ENCODE measurements around the gene FGD3.
A peak's percentile ranks its signal among the peaks of the same experiment; 100 is the strongest.

FGD3 gene

DNA sequence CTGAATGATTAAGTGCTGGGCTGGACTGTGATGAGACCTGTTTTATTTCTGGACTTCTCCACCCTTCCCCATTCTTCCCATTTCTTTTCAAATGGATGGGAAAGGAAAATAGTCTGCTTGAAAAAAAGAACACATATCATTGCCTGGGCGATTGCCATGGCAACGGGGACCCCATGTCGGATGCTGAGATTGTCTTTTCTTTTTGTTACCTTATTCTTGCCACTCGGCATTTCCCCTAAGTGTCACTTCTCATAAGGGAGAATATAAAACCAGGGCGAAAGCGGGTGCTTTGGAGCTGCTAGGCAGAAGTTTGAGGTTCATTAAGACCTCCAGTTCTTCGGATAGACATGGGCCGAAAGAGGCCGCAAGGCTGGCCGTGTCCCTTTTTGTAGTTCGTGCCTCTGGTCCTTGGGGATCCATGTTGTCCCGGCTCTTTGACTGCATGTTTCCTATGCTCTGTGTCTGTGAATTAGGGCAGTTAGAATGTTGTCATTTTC, 763 bp downstream of the FGD3 start:
- CTCF ChIA-PET = no interaction called here
- peaks cover 3% of the 10 kb centered on the region for H3K36me3 Mint-ChIP-seq
- peaks cover 5% of the 10 kb centered on the region for H3K9me3 Mint-ChIP-seq
- peak overlapping the region; percentile 65 for H3K27ac Mint-ChIP-seq
- H3K27me3 Mint-ChIP-seq = peaks cover 31% of the 10 kb centered on the region
- H3K4me1 Mint-ChIP-seq = peaks cover 57% of the 10 kb centered on the region
- H3K4me3 Mint-ChIP-seq = peak overlapping the region; percentile 82
- no peak for DNase-seq

DNA sequence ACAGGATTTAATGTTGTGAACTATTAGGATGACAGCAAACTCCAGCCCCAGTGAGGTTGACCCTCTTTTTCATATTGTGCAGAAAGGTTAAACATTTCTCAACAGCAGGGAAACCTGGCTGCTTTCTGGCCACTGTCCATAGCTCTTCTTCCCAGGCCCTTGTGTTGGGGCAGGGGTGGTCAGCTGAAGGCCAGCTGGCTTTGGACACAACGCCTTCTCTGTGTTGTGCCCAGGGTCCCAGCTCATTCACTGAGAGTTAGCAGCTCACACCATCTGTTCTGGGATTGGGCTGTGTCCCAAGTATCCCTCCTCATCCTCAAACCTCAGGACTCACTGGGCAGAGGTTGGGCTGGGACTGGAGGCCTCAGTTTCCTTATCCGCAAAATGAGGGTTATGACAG, 1.3 kb downstream of the FGD3 start:
- peaks cover 3% of the 10 kb centered on the region for H3K36me3 Mint-ChIP-seq
- peaks cover 63% of the 10 kb centered on the region for H3K4me1 Mint-ChIP-seq
- H3K27me3 Mint-ChIP-seq = peaks cover 29% of the 10 kb centered on the region
- CTCF ChIA-PET = no interaction called here
- DNase-seq = no peak
- H3K27ac Mint-ChIP-seq = peak overlapping the region; percentile 65
- peaks cover 5% of the 10 kb centered on the region for H3K9me3 Mint-ChIP-seq
- peak overlapping the region; percentile 82 for H3K4me3 Mint-ChIP-seq

DNA sequence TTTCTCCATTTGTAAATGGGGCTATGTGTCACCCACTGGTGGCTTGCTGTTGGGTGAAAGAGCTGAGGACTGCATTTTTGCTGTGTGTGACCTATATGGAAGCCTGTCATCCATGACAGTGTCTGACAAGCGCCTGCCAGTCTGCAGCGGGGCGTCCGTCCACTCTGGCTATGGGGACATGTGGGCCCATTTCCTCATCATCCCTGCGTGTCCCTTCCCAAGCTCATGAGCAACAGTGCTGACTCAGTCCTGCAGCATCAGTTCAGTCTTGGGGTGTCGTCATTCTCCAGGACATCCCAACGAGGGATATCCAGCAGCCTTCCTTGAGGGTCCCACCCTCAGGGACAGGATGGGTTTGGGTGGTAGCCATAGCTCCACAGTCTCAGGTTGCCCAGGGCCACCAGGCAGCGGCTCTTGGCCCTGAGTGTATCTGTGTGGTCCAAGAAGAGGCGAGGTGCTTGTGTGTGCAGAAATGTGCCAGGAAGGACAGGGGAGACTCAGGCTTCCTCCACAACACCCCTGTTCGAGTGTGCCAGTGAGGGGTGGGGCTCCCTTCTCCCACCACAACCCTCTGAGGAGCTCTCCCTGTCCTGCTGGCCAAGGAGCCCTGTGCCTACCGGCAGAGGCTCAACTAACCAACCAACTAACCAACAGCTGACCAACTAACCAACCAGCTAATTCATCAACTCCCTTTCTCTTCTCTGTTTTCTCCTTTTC, 2.1 kb downstream of the FGD3 start:
- Mint-ChIP-seq H3K36me3 (peaks cover 3% of the 10 kb centered on the region), H3K9me3 (peaks cover 5% of the 10 kb centered on the region), H3K27me3 (peaks cover 29% of the 10 kb centered on the region), H3K4me1 (peaks cover 70% of the 10 kb centered on the region), H3K27ac (no peak overlapping the region), H3K4me3 (no peak overlapping the region)
- DNase-seq = no peak
- CTCF ChIA-PET = no interaction called here

DNA sequence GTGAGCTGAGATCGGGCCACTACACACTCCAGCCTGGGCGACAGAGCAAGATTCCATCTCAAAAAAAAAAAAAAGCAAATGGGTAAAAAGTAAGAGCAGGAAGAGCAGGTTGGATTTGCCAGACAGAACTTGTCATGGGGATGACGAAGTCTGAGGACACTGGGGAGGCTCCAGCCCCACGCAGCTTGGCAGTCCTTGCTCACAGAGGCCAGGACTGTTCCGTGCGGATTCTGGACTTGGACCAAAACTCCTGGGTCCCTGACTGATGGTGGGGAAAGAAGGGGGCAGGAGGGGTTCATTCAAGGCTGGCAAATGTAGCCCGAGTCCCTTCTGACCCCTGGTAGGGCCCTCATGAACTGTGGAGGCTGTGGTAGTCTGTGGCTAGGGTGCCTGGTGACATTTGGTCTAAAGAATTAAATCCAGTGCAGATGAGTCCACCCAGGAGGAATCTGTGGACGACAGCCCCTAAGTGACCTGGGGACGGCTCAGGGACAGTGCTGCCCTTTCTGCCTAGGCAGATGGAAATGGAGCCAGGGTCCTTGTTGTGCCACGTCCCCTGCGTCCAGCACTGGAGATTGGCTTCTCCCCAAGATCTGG, 3.1 kb downstream of the FGD3 start:
- DNase-seq = no peak
- CTCF ChIA-PET = no interaction called here
- Mint-ChIP-seq H3K27me3 (peaks cover 26% of the 10 kb centered on the region), H3K9me3 (peaks cover 3% of the 10 kb centered on the region), H3K4me1 (peaks cover 76% of the 10 kb centered on the region), H3K36me3 (peaks cover 3% of the 10 kb centered on the region), H3K4me3 (no peak overlapping the region), H3K27ac (no peak overlapping the region)

DNA sequence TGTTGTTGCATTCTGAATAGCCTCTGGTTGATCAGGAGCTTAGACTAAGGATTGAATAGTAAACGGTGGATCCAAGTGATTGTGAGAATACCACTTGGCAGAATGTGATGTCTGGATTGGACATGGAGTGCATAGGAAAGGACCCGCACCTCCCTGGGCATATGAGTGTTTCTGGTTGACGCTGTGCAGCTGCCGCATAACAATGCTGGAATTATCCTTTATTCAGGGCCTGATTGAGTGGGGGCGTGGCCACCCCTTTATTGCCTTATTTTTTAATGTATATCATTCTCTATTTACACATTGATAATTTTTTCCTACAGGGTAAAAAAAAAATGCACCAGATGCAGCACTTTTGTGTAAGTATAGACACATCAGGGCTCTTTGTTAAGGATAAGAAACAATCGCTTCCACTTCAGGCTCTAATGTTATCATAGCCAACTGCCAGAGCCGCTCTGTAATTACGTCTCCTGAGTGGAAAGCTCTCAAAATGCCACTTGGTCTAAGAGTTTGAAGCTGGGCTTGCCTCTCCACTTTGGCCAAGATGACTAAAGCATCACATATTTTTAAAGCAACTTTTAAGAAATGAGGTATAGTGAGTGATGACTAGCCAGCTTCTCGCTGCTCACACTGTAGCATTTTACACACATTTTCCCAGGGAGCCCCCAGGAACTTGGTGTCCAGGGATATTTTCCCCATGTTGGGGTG, 5.7 kb downstream of the FGD3 start:
- H3K27ac Mint-ChIP-seq = peak overlapping the region; percentile 89
- CTCF ChIA-PET = interaction anchor here (1.4 to 2.3 kb wide), 4 partner anchors 13 to 349 kb away, joined by 3 to 8 read pairs (median 7); no protein-coding TSS in a partner anchor

DNA sequence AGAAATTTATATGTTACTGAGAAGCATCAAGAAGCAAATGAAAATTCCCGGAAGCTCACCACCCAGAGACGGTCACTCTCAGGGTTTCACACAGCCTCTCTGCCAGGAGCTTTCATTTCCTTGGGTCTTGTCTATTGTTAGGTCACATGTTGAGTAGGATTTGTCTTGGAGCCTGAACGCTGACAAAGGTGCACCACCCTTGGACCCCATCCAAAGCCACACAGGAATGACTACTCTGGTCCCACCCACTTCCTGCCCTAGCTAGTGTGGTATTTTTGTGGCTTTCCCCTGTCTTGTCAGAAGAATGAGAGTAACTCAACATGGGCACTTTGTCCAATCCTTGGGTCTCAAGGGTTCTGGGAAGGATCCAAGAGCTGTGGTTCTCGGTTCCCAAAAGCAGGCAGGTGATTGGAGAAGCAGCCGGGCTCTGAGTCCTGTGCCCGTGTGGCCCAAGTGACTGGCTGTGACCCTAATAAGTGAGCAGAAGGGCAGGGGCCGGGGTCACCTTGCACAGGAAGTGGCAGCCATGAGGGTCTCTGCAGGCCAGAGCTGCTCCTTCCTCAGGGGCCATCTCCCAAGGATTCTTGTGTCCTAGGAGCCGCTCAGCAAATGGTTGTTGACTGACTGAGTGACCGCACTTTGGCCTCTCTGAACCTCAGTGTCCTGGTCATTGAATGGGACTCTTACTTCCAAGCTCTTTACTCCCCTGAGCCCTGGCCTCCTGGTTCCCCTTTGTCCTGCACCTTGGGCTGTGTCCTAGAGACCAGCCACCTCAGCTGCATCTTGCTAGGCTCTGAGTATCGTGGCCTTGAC, 6.9 kb downstream of the FGD3 start:
- Mint-ChIP-seq H3K27ac (peak overlapping the region; percentile 89), H3K4me3 (peak overlapping the region; percentile 54), H3K27me3 (peaks cover 16% of the 10 kb centered on the region), H3K4me1 (peaks cover 83% of the 10 kb centered on the region), H3K9me3 (no peaks in the 10 kb centered on the region), H3K36me3 (no peaks in the 10 kb centered on the region)
- DNase-seq = peak; percentile 82
- CTCF ChIA-PET = interaction anchor here (0.5 to 2.3 kb wide), 9 partner anchors 10 to 1614 kb away, joined by 3 to 8 read pairs (median 3); no protein-coding TSS in a partner anchor

More for the DNA sequence above, 5.7 kb downstream of the FGD3 start:
- peak overlapping the region; percentile 54 for H3K4me3 Mint-ChIP-seq
- no peaks in the 10 kb centered on the region for H3K9me3 Mint-ChIP-seq
- H3K27me3 Mint-ChIP-seq = peaks cover 21% of the 10 kb centered on the region
- no peaks in the 10 kb centered on the region for H3K36me3 Mint-ChIP-seq
- H3K4me1 Mint-ChIP-seq = peaks cover 84% of the 10 kb centered on the region
- no peak for DNase-seq

DNA sequence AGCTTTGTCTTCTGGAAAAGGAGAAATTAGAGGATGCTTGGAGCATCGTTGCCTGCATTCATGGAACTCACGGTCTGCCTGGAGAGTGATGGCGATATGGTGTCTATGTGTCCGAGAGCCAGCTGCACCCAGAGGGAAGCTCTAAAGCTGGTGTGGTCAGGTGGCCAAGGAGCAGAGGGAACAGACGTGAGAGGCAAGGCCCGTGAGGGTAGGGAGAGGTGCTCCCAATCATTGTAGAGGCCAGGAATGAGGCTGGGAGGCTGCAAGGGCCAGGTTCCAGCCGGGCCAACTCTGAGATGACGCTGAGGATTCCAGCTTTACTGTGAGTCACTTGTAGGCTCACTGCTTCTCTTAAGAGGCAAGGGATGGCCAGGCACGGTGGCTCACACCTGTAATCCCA, 7.6 kb downstream of the FGD3 start:
- DNase-seq = no peak
- CTCF ChIA-PET = interaction anchor here (0.6 to 2.7 kb wide), 11 partner anchors 9 to 348 kb away, joined by 3 to 10 read pairs (median 4); no protein-coding TSS in a partner anchor
- Mint-ChIP-seq H3K36me3 (peaks cover 2% of the 10 kb centered on the region), H3K27me3 (peaks cover 10% of the 10 kb centered on the region), H3K4me1 (peaks cover 80% of the 10 kb centered on the region), H3K9me3 (no peaks in the 10 kb centered on the region), H3K27ac (peak overlapping the region; percentile 89), H3K4me3 (peak overlapping the region; percentile 28)

DNA sequence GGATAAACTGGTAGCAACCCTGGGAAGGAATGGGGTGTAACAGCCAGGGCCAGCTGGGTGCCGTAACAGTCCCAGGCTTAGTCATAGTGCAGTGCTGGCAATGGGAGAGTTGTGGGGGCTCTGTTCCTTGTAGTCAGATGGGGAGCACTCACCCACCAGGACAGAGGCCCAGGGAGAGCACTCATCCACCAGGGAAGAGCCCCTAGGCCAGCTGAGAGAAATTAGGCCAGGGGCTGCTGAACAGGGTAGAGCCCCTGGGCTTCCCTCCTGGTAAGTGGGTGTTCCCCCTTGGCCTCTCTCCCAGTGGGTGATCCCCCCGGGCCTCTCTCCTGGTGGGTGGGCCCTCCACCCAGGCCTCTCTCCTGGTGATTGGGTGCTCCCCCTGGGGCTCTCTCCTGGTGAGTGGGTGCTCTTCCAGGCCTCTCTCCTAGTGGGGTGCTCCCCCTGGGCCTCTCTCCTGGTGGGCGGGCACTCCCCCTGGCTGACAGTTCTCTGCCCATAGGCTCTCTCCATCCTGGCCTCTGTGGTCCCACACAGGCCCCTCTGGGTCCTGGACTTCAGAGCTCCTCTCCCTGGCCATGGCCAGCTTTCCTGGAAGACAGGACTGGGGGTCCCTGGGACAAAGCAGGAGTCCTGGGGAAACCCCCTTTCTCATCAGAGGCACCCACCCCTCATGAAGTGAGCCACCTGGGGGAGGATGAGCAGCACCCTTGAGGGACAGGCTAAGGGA, 13.4 kb downstream of the FGD3 start:
- Mint-ChIP-seq H3K9me3 (peaks cover 13% of the 10 kb centered on the region), H3K27me3 (no peaks in the 10 kb centered on the region), H3K4me1 (peaks cover 62% of the 10 kb centered on the region), H3K27ac (peak overlapping the region; percentile 90), H3K36me3 (peaks cover 35% of the 10 kb centered on the region), H3K4me3 (no peak overlapping the region)
- CTCF ChIA-PET = interaction anchor here (0.8 kb wide), 1 partner anchor 43 kb away, joined by 3 read pairs; no protein-coding TSS in a partner anchor
- no peak for DNase-seq

DNA sequence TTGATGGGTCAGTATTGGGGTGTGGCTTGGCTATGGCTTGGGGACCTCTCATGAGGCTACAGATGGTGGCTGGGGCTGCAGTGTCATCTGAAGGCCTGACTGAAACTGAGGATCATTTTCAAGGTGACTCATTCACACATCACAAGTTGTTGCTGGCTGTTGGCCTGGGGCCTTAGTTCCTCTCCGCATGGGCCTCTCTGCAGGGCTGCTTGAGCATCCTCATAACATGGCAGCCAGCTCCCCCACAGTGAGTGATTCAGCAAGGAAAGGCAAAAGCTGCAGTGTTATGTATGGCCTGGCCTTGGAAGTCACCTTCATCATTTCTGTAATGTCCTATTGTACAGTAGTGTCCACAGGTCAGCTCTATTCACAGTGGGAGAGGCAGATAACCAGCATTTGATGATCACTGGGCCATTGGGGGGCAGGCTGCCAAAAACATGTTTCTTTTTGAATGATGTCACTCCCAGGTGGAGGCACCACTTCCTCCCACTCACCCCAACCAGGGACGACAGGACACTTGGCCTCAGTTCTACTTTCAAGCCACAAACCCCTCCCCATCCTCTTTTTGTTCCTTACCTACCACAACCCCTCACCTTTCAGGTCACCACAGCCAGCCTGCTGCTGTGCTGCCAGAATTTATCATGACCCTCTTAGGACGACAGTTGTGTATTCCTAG, 14.4 kb downstream of the FGD3 start:
- Mint-ChIP-seq H3K4me1 (peaks cover 52% of the 10 kb centered on the region), H3K27me3 (no peaks in the 10 kb centered on the region), H3K4me3 (peak overlapping the region; percentile 86), H3K36me3 (peaks cover 44% of the 10 kb centered on the region), H3K27ac (peak overlapping the region; percentile 90), H3K9me3 (peaks cover 13% of the 10 kb centered on the region)
- peak; percentile 56 for DNase-seq
- CTCF ChIA-PET = interaction anchor here (0.7 kb wide), 1 partner anchor 21 kb away, joined by 3 read pairs; no protein-coding TSS in a partner anchor

DNA sequence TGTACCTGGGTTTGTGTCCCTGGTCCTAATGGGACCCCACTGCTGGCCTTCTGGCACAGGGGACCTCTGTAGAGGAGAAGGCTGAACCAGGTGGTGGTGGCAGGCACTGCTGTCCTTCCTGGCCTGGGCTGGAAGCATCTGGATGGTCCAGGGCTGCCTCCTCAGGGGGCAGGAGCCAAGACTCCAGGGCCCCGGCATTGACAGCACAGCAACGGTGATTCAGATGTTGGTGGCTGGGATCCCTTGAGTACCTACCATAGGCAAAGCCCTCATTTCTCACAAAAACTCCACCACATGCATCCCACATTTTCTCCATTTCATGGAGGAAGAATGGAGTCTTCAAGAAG, 15.0 kb downstream of the FGD3 start:
- Mint-ChIP-seq H3K27ac (peak overlapping the region; percentile 90), H3K4me1 (peaks cover 52% of the 10 kb centered on the region), H3K9me3 (peaks cover 13% of the 10 kb centered on the region), H3K27me3 (no peaks in the 10 kb centered on the region), H3K36me3 (peaks cover 49% of the 10 kb centered on the region), H3K4me3 (peak overlapping the region; percentile 86)
- DNase-seq = no peak
- CTCF ChIA-PET = interaction anchor here (0.7 kb wide), 1 partner anchor 20 kb away, joined by 3 read pairs; no protein-coding TSS in a partner anchor

DNA sequence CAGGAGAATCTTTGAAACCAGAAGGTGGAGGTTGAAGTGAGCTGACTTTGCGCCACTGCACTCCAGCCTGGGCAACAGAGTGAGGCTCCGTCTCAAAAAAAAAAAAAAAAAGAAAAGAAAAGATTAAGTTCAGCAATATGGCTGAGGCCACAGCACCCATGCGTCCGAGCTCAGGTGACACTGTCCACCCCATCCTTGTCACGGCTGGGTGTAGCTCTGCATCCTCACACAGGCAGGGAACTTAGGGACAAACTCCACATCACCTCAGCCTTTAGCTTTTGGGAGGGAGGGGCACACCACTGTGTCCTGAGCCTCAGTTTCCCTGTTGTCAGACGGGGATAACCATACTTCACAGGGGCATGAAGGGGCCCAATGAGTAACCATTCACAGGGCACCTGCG, 15.5 kb downstream of the FGD3 start:
- H3K4me3 Mint-ChIP-seq = peak overlapping the region; percentile 86
- CTCF ChIA-PET = no interaction called here
- peaks cover 51% of the 10 kb centered on the region for H3K4me1 Mint-ChIP-seq
- H3K27ac Mint-ChIP-seq = peak overlapping the region; percentile 90
- H3K36me3 Mint-ChIP-seq = peaks cover 51% of the 10 kb centered on the region
- no peaks in the 10 kb centered on the region for H3K27me3 Mint-ChIP-seq
- DNase-seq = no peak
- H3K9me3 Mint-ChIP-seq = peaks cover 13% of the 10 kb centered on the region

DNA sequence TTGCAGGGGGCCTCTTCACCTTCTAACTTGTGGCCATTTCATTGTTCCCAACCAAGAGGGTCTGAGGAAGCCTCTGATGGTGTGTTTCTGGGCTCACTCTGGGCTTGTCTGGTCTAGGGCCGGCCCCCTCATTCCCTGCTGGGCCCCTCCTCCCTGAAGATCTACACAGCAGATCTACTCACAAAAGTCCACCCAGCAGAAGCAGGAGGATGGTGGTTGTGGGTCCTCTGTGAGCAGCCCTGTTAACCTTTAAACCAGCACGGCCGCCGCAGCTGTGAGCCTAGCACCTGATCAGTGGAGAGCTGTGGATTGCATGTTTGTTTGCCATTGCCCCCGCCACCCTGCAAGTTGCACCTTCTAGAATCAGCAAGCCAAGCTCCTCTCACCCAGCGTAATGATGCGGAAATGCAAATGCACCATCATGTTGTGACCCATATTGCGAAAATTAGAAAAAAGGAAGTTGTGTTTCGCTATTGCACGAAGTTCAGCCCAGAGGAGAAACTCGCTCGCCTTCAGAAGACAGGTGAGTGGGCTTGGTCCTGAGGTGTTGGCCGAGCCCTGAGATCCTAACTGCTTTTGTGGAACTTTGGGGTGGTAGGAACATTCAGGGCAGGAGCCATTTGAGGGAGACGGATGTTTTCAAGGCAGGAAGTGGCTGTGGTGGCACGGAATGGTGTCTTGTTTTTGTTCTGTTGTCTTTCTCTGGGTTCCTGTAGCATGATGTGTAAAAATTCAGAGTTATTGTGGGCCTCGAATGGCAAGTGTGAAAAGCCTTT, 16.7 kb downstream of the FGD3 start:
- H3K4me1 Mint-ChIP-seq = peaks cover 56% of the 10 kb centered on the region
- CTCF ChIA-PET = interaction anchor here (0.7 kb wide), 2 partner anchors 10 to 489 kb away, joined by 3 read pairs; partner anchors contain the start of gene FAM120AOS
- peaks cover 13% of the 10 kb centered on the region for H3K9me3 Mint-ChIP-seq
- peak; percentile 88 for DNase-seq
- H3K27me3 Mint-ChIP-seq = no peaks in the 10 kb centered on the region
- H3K36me3 Mint-ChIP-seq = peaks cover 58% of the 10 kb centered on the region
- H3K27ac Mint-ChIP-seq = peak overlapping the region; percentile 99
- peak overlapping the region; percentile 86 for H3K4me3 Mint-ChIP-seq

All from activated naive CD4-positive, alpha-beta T cell treated with anti-CD3 and anti-CD28 coated beads, Interleukin-2, amount 10 ng/mL, durations not matched to agents 7 days and 5 days (primary cell).